HG03280 (cell line): Measurements from ENCODE around the gene BCKDK.
"Not testable (repeated sequence)": the region's sequence is repeated elsewhere in the genome, so short reads cannot be mapped to it uniquely, and the experiment has no call there.

Experiments used
- ATAC-seq: cut with Tn5 transposase; IDR thresholded peaks from one replicate; pipeline ENCODE4 v1.9.1; 2021; ENCODE audit warnings: mild to moderate bottlenecking, moderate library complexity; ENCODE audit not compliant: unreplicated experiment

The BCKDK gene

GRCh38 chr16:31120129-31120528 lies 11.9 kb downstream of the BCKDK start:
- ATAC-seq: no peak

- ATAC-seq: no peak
Measured at GRCh38 chr16:31125844-31126243, 17.7 kb downstream of the BCKDK start.

- no peak for ATAC-seq
Measured at GRCh38 chr16:31127182-31127581, 19.0 kb downstream of the BCKDK start.

GRCh38 chr16:31128711-31129567 lies 20.8 kb downstream of the BCKDK start:
- no peak for ATAC-seq

GRCh38 chr16:31129568-31130335 lies 21.6 kb downstream of the BCKDK start:
- no peak for ATAC-seq

GRCh38 chr16:31130336-31130891 lies 22.2 kb downstream of the BCKDK start:
- no peak for ATAC-seq

GRCh38 chr16:31130899-31131298 lies 22.7 kb downstream of the BCKDK start:
- ATAC-seq: no peak

GRCh38 chr16:31131416-31131815 lies 23.2 kb downstream of the BCKDK start:
- ATAC-seq: no peak

GRCh38 chr16:31131841-31132271 lies 23.7 kb downstream of the BCKDK start:
- ATAC-seq: no peak

- no peak for ATAC-seq
Measured at GRCh38 chr16:31132303-31132979, 24.3 kb downstream of the BCKDK start.

GRCh38 chr16:31133046-31133501 lies 24.9 kb downstream of the BCKDK start:
- ATAC-seq: no peak

GRCh38 chr16:31134091-31134571 lies 25.9 kb downstream of the BCKDK start:
- no peak for ATAC-seq

GRCh38 chr16:31134625-31135534 lies 26.7 kb downstream of the BCKDK start:
- no peak for ATAC-seq

- no peak for ATAC-seq
Measured at GRCh38 chr16:31135535-31136286, 27.5 kb downstream of the BCKDK start, which contains the start of gene PRSS8. Gene PRSS8, minus strand, starts transcription at chr16:31135727. Its CDS starts 229 bp downstream, at chr16:31135498.

- ATAC-seq: no peak
Measured at GRCh38 chr16:31136287-31136662, 28.1 kb downstream of the BCKDK start.

- ATAC-seq: not testable (repeated sequence)
Measured at GRCh38 chr16:31136822-31137499, 28.8 kb downstream of the BCKDK start.

- ATAC-seq: no peak
Measured at GRCh38 chr16:31138621-31139578, 30.7 kb downstream of the BCKDK start.
